Right lobe of liver (tissue), 6 donors: ENCODE measurements around the gene CEP76. TPM values are rescaled to one million over a fixed set of nuclear protein-coding genes. Genes with fewer than 3 reads are reported as not detected.

ENCODE experiments used
- ATAC-seq, 4 donors: fragments of 200-7000 bp; cut with Tn5 transposase; one replicate each; pipeline ENCODE4 v1.9.1; 2020; ENCODE audit warnings: mild to moderate bottlenecking in 4 of 4, moderate library complexity in 4 of 4
- DNase-seq, 3 donors: peaks; one replicate each; pipeline ENCODE4 v3.0.0-alpha.2; 2020
- H3K27ac ChIP-seq, 3 donors: fragments of 200-600 bp; one replicate each; pipeline ENCODE4 v1.8.0; 2022
- H3K27me3 ChIP-seq, 2 donors: fragments of 200-600 bp; one replicate each; pipeline ENCODE4 v1.8.0; 2022
- H3K36me3 ChIP-seq, 4 donors: fragments of 200-600 bp; sonication (generic) in 1 of 4; one replicate each; pipeline versions ENCODE4 v1.5.1 to v1.8.0; 2017 to 2022; ENCODE audit warnings: control low read depth in 1 of 4
- H3K4me1 ChIP-seq, 4 donors: fragments of 200-600 bp; sonication (generic) in 1 of 4; one replicate each; pipeline versions ENCODE4 v1.5.1 to v1.8.0; 2017 to 2022; ENCODE audit warnings: control low read depth in 1 of 4
- H3K4me3 ChIP-seq, 3 donors: fragments of 200-600 bp; one replicate each; pipeline ENCODE4 v1.8.0; 2022
- H3K9me3 ChIP-seq, 4 donors: fragments of 200-600 bp; sonication (generic) in 1 of 4; one replicate each; pipeline versions ENCODE4 v1.5.1 to v1.8.0; 2017 to 2022; ENCODE audit warnings: control low read depth in 1 of 4
- POLR2A ChIP-seq: fragments of 450-650 bp; IDR thresholded peaks from one replicate; pipeline ENCODE4 v1.6.1; 2017; ENCODE audit warnings: antibody characterized with exemption, mild to moderate bottlenecking
- WGBS: methylation state at CpG from one replicate; pipeline ENCODE4 v1.1.6; 2018; ENCODE audit warnings: low coverage, low lambda C conversion rate; ENCODE audit not compliant: insufficient coverage; ENCODE audit errors: missing lambda C conversion rate; 5-methylcytosine and 5-hydroxymethylcytosine counted together
- intact Hi-C, 2 donors: fragments of 100-400 bp; cut with DNase I; formaldehyde crosslinking; loops; one replicate each; pipeline versions ENCODE4 v1.11.2 to v1.14.1; 2022
- total RNA-seq, 6 experiments: library from RNA; depleted of rRNA in 2 of 6; stranded (reverse); fragments of >200 nt in 2 of 6; fragmentation: NEBNext Ultra II Directional in 3 of 6; extraction: Animal tissue kit (Norgen Biotek cat#: 25700) in 3 of 6; gene quantifications; one replicate each; pipeline versions ENCODE4 v1.1.0 to v1.2.4, GENCODE V29; 2016 to 2023
- TF ChIP-seq, protein P1 (sequence below), 4 donors: fragments of 200-600 bp in 3 of 4; fragments of 450-650 bp in 1 of 4; IDR thresholded peaks; one replicate each; pipeline versions ENCODE4 v1.5.1 to v1.8.0; 2016 to 2022; ENCODE audit warnings: antibody characterized with exemption in 4 of 4, mild to moderate bottlenecking in 2 of 4
- donor health status: DM: no; HTN: yes; CAD: no.
- donor health status: DM: no; HTN: no; CAD: no.
- donor health status: DM: no; HTN: no; CAD: no.
- donor health status: DM: no; HTN: yes; CAD: no.
- donor health status: DM: no; HTN: yes; CAD: no.

The CEP76 gene
- total RNA-seq, 6 experiments from 2014 or later, result 2.1 to 5.6 (median 3.7) TPM

- 70% methylated on average over 9 of the region's 9 CpGs for WGBS
- DNase-seq (no peak), ATAC-seq (peak; percentile 55 to 72 (median 65))
- Histone ChIP-seq H3K9me3 (no peaks in the 10 kb centered on the region), H3K4me1 (peaks cover 0 to 5% (median 0%) of the 10 kb centered on the region in 4 donors), H3K27ac (no peak overlapping the region), H3K27me3 (peaks cover 0 to 11% of the 10 kb centered on the region in 2 donors), H3K36me3 (no peaks in the 10 kb centered on the region), H3K4me3 (no peak overlapping the region)
- intact Hi-C loops, result loop anchor here in 1 of 2 donors (10.0 kb wide), 1 partner anchor 265 kb away; no protein-coding TSS in a partner anchor
- TF ChIP-seq POLR2A, result no peak
- TF ChIP-seq, protein P1, sequence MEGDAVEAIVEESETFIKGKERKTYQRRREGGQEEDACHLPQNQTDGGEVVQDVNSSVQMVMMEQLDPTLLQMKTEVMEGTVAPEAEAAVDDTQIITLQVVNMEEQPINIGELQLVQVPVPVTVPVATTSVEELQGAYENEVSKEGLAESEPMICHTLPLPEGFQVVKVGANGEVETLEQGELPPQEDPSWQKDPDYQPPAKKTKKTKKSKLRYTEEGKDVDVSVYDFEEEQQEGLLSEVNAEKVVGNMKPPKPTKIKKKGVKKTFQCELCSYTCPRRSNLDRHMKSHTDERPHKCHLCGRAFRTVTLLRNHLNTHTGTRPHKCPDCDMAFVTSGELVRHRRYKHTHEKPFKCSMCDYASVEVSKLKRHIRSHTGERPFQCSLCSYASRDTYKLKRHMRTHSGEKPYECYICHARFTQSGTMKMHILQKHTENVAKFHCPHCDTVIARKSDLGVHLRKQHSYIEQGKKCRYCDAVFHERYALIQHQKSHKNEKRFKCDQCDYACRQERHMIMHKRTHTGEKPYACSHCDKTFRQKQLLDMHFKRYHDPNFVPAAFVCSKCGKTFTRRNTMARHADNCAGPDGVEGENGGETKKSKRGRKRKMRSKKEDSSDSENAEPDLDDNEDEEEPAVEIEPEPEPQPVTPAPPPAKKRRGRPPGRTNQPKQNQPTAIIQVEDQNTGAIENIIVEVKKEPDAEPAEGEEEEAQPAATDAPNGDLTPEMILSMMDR (IDR thresholded peaks at IDR 0.05), result peak; percentile 86 to 94 (median 86)
These were observed 42.5 kb downstream of the CEP76 start for GRCh38 chr18:12659904-12660605.

DNA sequence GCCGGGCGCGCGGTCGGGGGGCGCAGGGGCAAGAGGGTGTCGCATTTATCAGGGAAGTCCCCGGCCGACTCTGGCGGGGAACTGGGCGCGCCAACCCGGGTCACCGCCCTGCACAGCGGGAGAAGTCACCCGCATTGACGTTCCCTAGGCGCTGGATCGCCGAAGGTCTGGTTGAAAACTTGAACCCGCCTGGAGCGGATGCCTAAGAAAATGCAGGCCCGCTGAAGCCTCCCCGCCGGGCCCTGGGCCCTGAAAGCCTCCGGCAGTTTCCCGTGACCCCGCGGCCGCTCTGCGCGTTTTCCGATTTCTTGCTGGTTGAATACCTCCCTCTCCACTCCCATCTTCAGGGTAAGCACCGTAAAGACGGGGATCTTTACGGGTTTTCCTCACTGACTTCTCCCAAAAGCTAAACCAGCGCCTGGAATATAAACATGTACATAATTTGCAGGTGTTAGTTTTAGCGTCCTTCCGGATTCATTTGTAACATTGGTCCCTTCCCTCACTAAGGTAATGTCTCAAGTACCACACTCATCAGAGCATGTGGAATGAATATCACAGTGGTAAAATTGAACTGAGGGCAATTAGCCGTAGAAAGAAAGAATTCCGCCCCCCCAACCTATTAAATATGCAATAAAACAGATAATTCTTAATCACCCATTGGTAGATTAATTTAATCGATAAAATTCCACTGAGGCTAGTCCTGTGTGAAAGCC is 43.9 kb downstream of the CEP76 start:
- 42% methylated on average over 12 of the region's 42 CpGs for WGBS
- TF ChIP-seq POLR2A, result no peak
- TF ChIP-seq, protein P1 (IDR thresholded peaks at IDR 0.05), result no peak
- Histone ChIP-seq H3K27me3 (peaks cover 0 to 11% of the 10 kb centered on the region in 2 donors), H3K36me3 (no peaks in the 10 kb centered on the region), H3K4me3 (peak overlapping the region; percentile 56 to 74 (median 60)), H3K4me1 (peaks cover 0 to 5% (median 0%) of the 10 kb centered on the region in 4 donors), H3K27ac (peak overlapping the region; percentile 59 to 83 (median 60)), H3K9me3 (no peaks in the 10 kb centered on the region)
- ATAC-seq (peak; percentile 10 to 43 (median 34)), DNase-seq (peak in 2 of 3 donors; percentile 54 to 62)
- intact Hi-C loops, result no loop called here

GRCh38 chr18:12657684-12658425 is 44.7 kb downstream of the CEP76 start, which contains the start of gene SPIRE1:
TSS of gene SPIRE1 (minus strand) at chr18:12658107. CDS start at chr18:12657866, 241 bp downstream.
- peak; percentile 46 for TF ChIP-seq POLR2A
- TF ChIP-seq, protein P1 (IDR thresholded peaks at IDR 0.05), result no peak
- peak; percentile 80 to 91 (median 86) for ATAC-seq
- Histone ChIP-seq H3K27ac (peak within 1 kb of the TSS; percentile 67 to 91 (median 83)), H3K4me3 (peak within 1 kb of the TSS; percentile 56 to 74 (median 60)), H3K4me1 (peaks cover 0 to 5% (median 0%) of the 10 kb centered on the region in 4 donors), H3K27me3 (peaks cover 0 to 11% of the 10 kb centered on the region in 2 donors), H3K36me3 (no peaks in the 10 kb centered on the region), H3K9me3 (no peaks in the 10 kb centered on the region)
- intact Hi-C loops, result no loop called here
- peak; percentile 82 to 85 (median 82) for DNase-seq
- 8% methylated on average over 8 of the region's 112 CpGs for WGBS

- H3K4me3 ChIP-seq, result peak overlapping the region; percentile 56 to 74 (median 60)
- peak; percentile 45 to 63 (median 50) for ATAC-seq
- peak; percentile 59 to 61 (median 59) for DNase-seq
- no peaks in the 10 kb centered on the region for H3K9me3 ChIP-seq
- intact Hi-C loops, result no loop called here
- 13% methylated on average over 10 of the region's 89 CpGs for WGBS
- peaks cover 0 to 5% (median 0%) of the 10 kb centered on the region in 4 donors for H3K4me1 ChIP-seq
- H3K27ac ChIP-seq, result peak overlapping the region; percentile 67 to 91 (median 83)
- TF ChIP-seq POLR2A, result no peak
- TF ChIP-seq, protein P1 (IDR thresholded peaks at IDR 0.05), result no peak
- H3K27me3 ChIP-seq, result peaks cover 0 to 11% of the 10 kb centered on the region in 2 donors
- no peaks in the 10 kb centered on the region for H3K36me3 ChIP-seq
These were observed 45.4 kb downstream of the CEP76 start for GRCh38 chr18:12656938-12657683.
